Metanephros (tissue), 2 donors: ENCODE data around the gene PIANP. TPM values are rescaled to one million over a fixed set of nuclear protein-coding genes. Genes with fewer than 3 reads are reported as not detected.

Experiments used
- small RNA-seq: library from RNA; depleted of rRNA; stranded (forward); fragments of <200 nt; gene quantifications from one replicate; pipeline ENCODE3, GENCODE V24; 2014; ENCODE audit warnings: low replicate concordance
- total RNA-seq: library from RNA; depleted of rRNA; stranded (reverse); fragments of >200 nt; gene quantifications from one replicate; pipeline ENCODE4 v1.2.3, GENCODE V29; 2014

Gene PIANP, protein sequence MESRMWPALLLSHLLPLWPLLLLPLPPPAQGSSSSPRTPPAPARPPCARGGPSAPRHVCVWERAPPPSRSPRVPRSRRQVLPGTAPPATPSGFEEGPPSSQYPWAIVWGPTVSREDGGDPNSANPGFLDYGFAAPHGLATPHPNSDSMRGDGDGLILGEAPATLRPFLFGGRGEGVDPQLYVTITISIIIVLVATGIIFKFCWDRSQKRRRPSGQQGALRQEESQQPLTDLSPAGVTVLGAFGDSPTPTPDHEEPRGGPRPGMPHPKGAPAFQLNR
- 2.0 TPM for total RNA-seq

DNA sequence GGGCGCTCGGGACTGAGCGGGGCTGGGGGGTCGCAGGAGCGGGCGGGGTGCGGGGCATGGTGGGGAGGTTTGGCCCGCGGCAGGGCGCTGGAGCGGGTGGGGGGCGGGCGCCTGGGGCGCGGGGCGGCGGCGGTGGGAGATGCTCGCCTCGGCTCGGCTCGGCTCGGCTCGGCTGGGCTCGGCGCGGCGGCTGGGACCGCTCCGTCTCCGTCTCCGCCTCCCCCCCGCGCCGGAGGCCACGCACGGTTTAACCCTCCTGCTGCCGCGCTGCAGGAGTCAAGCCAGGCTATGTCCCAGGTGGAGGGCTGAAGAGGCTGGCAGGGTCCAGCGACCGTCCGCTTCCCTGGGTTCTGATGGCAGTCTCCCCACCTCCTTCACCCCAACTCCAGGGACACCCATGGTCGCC, at the start of gene PIANP:
TSS of gene PIANP (minus strand) at position 170 of the 406 bp plus-strand sequence. CDS start 2,754 bp downstream, outside the sequence.

DNA sequence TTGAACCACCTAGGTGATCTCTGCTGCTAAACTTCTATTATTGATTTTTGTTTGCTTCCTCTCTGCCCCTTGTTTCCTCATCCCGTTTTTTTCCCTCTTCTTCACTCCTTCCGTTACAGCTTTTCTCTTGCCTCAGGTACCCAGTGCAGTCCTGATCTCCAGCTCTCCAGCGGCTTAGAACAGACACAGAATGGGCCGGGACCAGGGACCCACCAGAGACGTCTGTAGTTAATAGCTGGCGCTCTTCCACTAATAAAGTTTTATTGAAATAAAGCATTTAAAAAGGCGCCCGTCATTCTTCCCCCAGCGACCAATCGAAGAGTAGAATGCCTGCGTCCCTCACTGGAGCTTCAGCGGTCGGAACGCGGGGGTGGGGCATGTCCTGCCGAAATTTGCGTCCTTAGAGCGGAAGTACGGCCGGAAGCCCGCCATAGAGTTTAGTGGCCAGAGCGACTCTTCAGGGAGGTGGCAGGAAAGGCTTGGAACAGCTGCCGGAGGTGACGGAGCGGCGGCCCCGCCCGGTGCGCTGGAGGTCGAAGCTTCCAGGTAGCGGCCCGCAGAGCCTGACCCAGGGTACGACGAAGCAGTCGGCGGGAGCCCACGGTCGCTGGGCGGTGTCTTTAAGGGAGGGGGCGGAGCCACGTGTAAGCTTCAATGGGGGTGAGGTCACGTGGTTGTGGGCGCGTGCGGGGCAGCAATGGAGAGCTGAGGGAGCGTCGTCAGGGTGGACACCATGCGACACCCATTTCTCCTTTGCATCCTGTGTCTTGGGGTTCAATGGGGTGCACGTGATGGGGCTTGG, 23.2 kb upstream of the PIANP start, which contains the start of gene COPS7A:
TSS of gene COPS7A (plus strand) at position 440 of the 802 bp plus-strand sequence. CDS start 611 bp downstream, outside the sequence.

DNA sequence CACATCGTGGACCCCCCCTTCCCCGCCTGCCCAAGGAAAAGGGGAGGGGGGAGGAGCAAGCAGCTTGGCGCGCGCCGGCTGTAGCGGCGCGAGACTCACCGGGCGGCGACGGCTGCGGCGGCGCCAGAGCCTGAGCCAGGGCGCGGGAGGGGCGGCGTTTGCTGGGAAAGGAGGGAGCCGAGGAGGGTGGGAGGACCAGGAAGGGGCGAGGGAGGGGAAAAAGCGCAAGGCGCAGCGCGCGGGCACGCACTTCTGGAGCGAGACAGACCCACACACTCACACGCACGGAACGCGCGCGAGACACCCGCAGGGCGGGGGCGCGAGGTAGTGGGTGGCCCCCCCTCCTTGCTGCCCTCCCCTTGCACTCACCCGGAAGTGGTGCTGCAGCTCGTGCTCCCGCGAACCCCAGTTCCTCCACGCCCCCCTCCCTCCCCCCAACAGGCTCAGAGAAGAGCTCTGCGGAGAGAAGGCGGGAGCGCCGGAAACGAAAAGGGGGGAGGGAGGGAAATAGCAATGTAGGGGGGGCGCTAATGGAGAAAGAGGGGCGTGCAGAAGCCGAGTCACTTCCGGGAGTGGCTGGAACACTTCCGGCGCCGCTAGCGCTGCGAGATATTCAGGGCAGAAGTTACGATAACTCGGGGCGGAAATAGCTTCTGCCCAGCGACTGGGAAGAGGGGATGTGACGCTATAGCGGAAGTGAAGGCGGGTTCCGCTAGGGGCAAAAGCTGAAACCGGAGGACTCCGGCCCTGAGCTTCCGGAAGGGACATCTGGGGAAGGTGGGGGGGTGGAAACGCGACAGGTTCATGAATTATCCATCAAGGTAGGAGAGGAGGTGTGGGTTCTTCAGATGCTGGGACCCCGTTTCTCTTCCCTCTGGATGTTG, 11.4 kb downstream of the PIANP start, which contains the start of gene ZNF384:
TSS of gene ZNF384 (minus strand) at position 377 of the 884 bp plus-strand sequence. CDS start 9,855 bp downstream, outside the sequence.

DNA sequence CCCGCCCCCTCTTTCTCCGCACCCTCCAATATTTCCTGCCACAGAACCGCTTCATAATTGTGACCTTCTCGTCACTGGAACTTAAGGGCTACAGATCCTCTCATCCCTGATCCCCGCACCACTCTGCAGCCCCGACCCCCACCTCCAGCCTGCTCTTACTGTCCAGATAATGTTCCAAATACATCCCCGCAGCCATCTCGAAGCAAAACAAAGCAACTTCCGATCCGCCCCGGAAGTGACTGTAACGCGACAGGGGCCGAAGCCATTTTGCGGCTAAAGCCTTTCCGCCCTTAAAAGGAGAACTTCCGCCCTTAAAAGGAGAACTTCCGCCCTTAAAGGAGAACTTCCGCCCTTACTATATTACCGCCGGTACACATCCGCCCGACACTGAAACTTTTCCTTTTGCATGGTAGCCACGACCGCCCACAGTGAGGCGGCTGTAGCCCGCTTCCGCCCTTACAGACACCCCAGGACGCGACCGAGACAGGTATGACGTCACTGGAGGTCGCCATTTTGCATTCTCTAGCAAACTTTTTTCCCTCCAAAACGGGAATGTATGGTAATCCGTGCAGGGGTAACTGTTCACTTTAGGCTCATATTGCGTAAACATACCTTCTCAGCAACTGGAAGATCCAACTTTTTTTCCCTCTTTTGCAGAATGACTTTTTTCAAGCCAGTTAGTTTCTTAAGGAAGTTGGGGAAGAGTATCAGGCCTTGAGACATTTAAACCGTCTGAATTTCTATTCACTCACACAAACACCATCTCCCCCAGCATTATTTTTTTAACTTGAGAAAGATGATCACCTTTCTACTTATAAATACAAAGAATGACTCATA, 37.5 kb downstream of the PIANP start, which contains the start of gene ING4:
TSS of gene ING4 (minus strand) at position 214 of the 837 bp plus-strand sequence. CDS start at position 196, 18 bp downstream.

DNA sequence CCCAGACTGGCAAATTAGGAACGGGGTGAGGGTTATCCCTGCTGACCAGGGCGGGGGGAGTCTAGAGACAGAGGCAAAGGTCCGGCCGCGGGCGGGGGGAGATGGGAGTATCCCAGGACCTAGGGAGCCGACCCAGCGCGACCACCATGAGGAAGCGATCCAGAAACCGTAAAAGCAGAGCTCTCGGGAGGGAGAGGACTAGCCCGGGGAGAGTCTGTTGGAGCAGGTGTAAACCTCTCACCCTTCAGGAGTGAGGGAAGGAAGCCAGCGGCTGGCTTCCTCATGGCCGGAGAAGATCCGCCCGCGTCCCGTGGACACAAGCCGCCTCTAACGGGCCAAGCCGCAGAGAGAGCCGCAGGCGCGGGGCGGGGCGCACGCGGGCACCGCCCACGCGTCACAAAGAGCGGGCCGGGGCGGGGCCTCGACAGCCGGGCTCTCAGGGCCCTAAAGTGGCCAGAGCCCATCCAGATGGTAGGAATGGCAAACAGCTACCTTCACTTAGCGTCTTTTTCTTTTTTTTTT, 53.5 kb downstream of the PIANP start, which contains the start of gene ACRBP:
TSS of gene ACRBP (minus strand) at position 350 of the 522 bp plus-strand sequence. CDS start at position 284, 66 bp downstream.

Small RNA genes lying within 50 kb of the gene (small RNA-seq; reads per million reads assigned to genes)
- not detected for gene RNU6-781P

Other genes starting within 250 kb of the PIANP start
- gene TAPBPL, start 248.8 kb downstream of the PIANP start, total RNA-seq, result 19.5 TPM
- 14.0 TPM for gene VAMP1, start 230.1 kb downstream of the PIANP start, total RNA-seq
- gene MRPL51, start 207.6 kb downstream of the PIANP start, total RNA-seq, result 37.1 TPM
- 47.8 TPM for gene NCAPD2, start 206.7 kb downstream of the PIANP start, total RNA-seq
- 2,417 TPM for gene GAPDH, start 166.3 kb downstream of the PIANP start, total RNA-seq
- gene IFFO1, start 144.8 kb downstream of the PIANP start, total RNA-seq, result 15.3 TPM
- gene NOP2, start 132.5 kb downstream of the PIANP start, total RNA-seq, result 14.4 TPM
- 230 TPM for gene CHD4, start 93.4 kb downstream of the PIANP start, total RNA-seq
- 2.2 TPM for gene LPAR5, start 64.9 kb downstream of the PIANP start, total RNA-seq
- 2.3 TPM for gene ACRBP, start 53.4 kb downstream of the PIANP start, total RNA-seq
- 48.6 TPM for gene ING4, start 37.7 kb downstream of the PIANP start, total RNA-seq
- 31.5 TPM for gene ZNF384, start 11.4 kb downstream of the PIANP start, total RNA-seq
- 47.0 TPM for gene COPS7A, start 23.2 kb upstream of the PIANP start, total RNA-seq
- gene MLF2, start 52.3 kb upstream of the PIANP start, total RNA-seq, result 86.4 TPM
- 61.1 TPM for gene PTMS, start 65.5 kb upstream of the PIANP start, total RNA-seq
- 0.47 TPM for gene LAG3, start 71.7 kb upstream of the PIANP start, total RNA-seq
- gene CD4, start 88.7 kb upstream of the PIANP start, total RNA-seq, result 18.3 TPM
- 13.5 TPM for gene GPR162, start 121.0 kb upstream of the PIANP start, total RNA-seq
- 29.5 TPM for gene P3H3, start 127.6 kb upstream of the PIANP start, total RNA-seq
- 3.7 TPM for gene GNB3, start 140.1 kb upstream of the PIANP start, total RNA-seq
- 18.0 TPM for gene CDCA3, start 150.5 kb upstream of the PIANP start, total RNA-seq
- 49.5 TPM for gene USP5, start 151.3 kb upstream of the PIANP start, total RNA-seq
- gene TPI1, start 166.7 kb upstream of the PIANP start, total RNA-seq, result 430 TPM
- gene SPSB2, start 172.5 kb upstream of the PIANP start, total RNA-seq, result 11.3 TPM
- 7.8 TPM for gene LRRC23, start 204.0 kb upstream of the PIANP start, total RNA-seq
- gene ENO2, start 213.8 kb upstream of the PIANP start, total RNA-seq, result 5.7 TPM
- 77.0 TPM for gene ATN1, start 227.1 kb upstream of the PIANP start, total RNA-seq
- gene RNU7-1, start 243.0 kb upstream of the PIANP start, total RNA-seq, result not detected
- 146 TPM for gene C12orf57, start 243.2 kb upstream of the PIANP start, total RNA-seq